Mucosa of stomach (tissue), 1 donor: ENCODE data around the gene GBX2.

Experiments used
- H3K27me3 ChIP-seq: one replicate; pipeline ENCODE4 v1.7.0; 2013; ENCODE audit warnings: mild to moderate bottlenecking, low read length; ENCODE audit not compliant: control insufficient read depth, insufficient read depth
- H3K36me3 ChIP-seq: one replicate; pipeline ENCODE4 v1.7.0; 2013; ENCODE audit warnings: low read length; ENCODE audit not compliant: control insufficient read depth, insufficient read depth
- H3K4me1 ChIP-seq: one replicate; pipeline ENCODE4 v1.7.0; 2013; ENCODE audit warnings: mild to moderate bottlenecking, low read length; ENCODE audit not compliant: control insufficient read depth, insufficient read depth
- H3K4me3 ChIP-seq: one replicate; pipeline ENCODE4 v1.7.0; 2013; ENCODE audit warnings: low read length
- H3K9ac ChIP-seq: one replicate; pipeline ENCODE4 v1.7.0; 2013; ENCODE audit warnings: mild to moderate bottlenecking, low read length, moderate library complexity
- H3K9me3 ChIP-seq: one replicate; pipeline ENCODE4 v1.7.0; 2013; ENCODE audit warnings: mild to moderate bottlenecking, low read length, moderate library complexity; ENCODE audit not compliant: control insufficient read depth
- donor health status: Pancreatic carcinoma.

The GBX2 gene

DNA sequence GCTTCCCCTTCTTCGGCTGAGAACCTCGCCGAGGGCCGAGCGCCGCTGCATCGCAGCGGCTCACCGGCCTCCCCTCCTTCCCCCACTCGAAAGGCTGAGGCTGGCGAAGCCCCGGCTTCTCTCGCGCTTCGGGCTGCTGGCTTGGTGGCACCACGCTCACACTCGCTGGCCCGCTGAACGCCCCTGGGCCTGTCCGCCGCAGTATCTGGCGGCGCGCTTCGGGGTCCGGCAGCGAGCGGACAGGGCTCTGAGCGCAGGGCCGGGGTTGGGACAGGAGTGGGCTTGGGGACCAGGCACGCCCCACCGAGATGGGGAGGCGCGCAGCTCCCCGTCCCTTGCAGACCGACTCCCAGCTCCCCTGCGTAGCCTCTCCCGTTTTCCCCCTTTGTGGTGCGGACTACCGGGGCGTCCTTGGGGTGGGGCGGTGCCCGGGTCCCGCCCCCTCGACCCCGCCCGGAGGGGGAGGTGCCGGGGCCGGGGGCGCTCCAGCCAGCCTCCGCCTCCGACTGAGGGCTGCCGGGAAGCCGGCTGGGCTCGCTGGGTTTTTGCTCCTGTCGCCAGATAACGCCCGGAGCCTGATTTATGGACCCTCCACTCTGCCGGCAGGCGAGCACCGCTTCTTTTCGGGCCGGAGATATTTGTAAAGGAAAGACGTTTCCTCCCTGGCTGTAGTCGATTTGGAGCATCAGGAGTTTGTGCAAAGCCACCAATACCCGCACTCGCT, 3.8 kb downstream of the GBX2 start:
- Histone ChIP-seq H3K4me3 (no peak overlapping the region), H3K36me3 (no peaks in the 10 kb centered on the region), H3K4me1 (peaks cover 47% of the 10 kb centered on the region), H3K27me3 (peaks cover 100% of the 10 kb centered on the region), H3K9me3 (no peaks in the 10 kb centered on the region), H3K9ac (no peak overlapping the region)

GRCh38 chr2:236163471-236164200, 4.5 kb downstream of the GBX2 start:
- Histone ChIP-seq H3K9me3 (no peaks in the 10 kb centered on the region), H3K36me3 (no peaks in the 10 kb centered on the region), H3K9ac (no peak overlapping the region), H3K27me3 (peaks cover 100% of the 10 kb centered on the region), H3K4me1 (peaks cover 41% of the 10 kb centered on the region), H3K4me3 (no peak overlapping the region)

- H3K4me1 ChIP-seq: peaks cover 36% of the 10 kb centered on the region
- peaks cover 100% of the 10 kb centered on the region for H3K27me3 ChIP-seq
- H3K9me3 ChIP-seq: no peaks in the 10 kb centered on the region
- H3K4me3 ChIP-seq: no peak overlapping the region
- H3K36me3 ChIP-seq: no peaks in the 10 kb centered on the region
- H3K9ac ChIP-seq: no peak overlapping the region
Measured at GRCh38 chr2:236162882-236163470, 5.2 kb downstream of the GBX2 start.

DNA sequence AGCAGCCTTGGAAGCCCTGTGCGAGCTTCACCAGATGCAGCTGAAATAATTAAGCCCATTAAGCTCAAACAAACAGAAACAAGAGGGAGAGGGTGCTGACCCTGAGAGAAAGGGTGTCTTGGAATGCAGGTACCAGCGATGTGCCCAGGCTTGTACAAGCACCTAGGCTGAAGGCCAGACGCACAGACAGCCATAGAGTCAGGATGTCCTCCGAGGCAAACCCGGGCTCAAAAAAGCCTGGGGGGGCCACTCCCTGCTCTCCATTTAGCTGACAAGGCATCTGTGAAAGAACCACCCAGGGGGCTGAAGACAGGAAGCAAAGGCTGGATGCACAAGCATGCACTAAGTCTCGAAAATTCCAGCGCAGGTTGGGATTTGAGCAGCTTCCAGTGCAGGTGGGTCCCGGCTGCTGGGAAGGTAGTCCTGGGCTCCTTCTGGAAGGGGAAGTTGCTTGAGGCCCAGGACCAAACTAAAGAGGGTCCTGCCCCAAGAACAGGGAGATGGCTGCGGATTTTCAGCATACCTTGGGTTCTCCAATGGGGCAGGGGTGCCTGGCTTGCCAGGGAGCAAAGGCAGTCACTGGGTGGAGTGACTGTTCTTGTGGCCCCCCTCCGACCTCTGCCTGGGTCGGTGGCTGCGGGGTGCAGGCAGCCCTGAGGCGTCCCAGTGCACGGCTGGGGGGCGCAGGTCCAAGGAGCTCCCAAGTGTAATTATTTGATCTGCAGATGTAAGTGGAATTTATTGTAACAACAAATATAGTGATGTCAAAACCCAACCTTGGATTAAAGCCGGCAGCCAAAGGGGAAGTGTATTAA, 5.9 kb downstream of the GBX2 start:
- H3K4me3 ChIP-seq: no peak overlapping the region
- no peak overlapping the region for H3K9ac ChIP-seq
- H3K9me3 ChIP-seq: no peaks in the 10 kb centered on the region
- H3K36me3 ChIP-seq: no peaks in the 10 kb centered on the region
- peaks cover 34% of the 10 kb centered on the region for H3K4me1 ChIP-seq
- peaks cover 98% of the 10 kb centered on the region for H3K27me3 ChIP-seq

DNA sequence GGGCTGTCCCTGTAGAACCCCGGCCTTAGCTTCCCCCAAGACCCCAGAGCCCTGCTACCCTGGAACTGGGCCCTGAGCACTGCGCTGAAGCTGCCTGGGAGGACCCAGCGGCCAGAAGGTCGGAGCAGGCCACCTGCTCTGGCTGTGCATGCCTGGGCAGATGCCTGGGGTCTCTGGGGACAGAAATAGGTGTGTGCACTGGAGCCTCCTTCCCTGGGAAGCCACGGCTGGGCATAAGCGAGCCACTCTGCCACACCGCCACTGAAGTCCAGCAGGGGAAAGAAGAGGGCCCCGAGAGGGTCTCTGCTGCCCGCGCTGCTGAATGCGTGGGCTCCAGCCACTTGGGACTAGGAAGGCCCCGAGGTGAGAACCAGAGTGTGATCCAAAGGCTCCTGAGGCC, 6.7 kb downstream of the GBX2 start:
- H3K9me3 ChIP-seq: no peaks in the 10 kb centered on the region
- H3K36me3 ChIP-seq: no peaks in the 10 kb centered on the region
- no peak overlapping the region for H3K4me3 ChIP-seq
- H3K4me1 ChIP-seq: peaks cover 27% of the 10 kb centered on the region
- H3K9ac ChIP-seq: no peak overlapping the region
- peaks cover 93% of the 10 kb centered on the region for H3K27me3 ChIP-seq

GRCh38 chr2:236161082-236161462, 7.1 kb downstream of the GBX2 start:
- Histone ChIP-seq H3K9me3 (no peaks in the 10 kb centered on the region), H3K27me3 (peaks cover 93% of the 10 kb centered on the region), H3K4me3 (no peak overlapping the region), H3K36me3 (no peaks in the 10 kb centered on the region), H3K4me1 (peaks cover 23% of the 10 kb centered on the region), H3K9ac (no peak overlapping the region)

- no peaks in the 10 kb centered on the region for H3K9me3 ChIP-seq
- H3K36me3 ChIP-seq: no peaks in the 10 kb centered on the region
- H3K4me3 ChIP-seq: no peak overlapping the region
- H3K9ac ChIP-seq: no peak overlapping the region
- H3K4me1 ChIP-seq: peaks cover 18% of the 10 kb centered on the region
- peaks cover 87% of the 10 kb centered on the region for H3K27me3 ChIP-seq
Measured at GRCh38 chr2:236160366-236161081, 7.7 kb downstream of the GBX2 start.

GRCh38 chr2:236159778-236160170, 8.4 kb downstream of the GBX2 start:
- no peaks in the 10 kb centered on the region for H3K9me3 ChIP-seq
- no peak overlapping the region for H3K9ac ChIP-seq
- no peak overlapping the region for H3K4me3 ChIP-seq
- H3K4me1 ChIP-seq: peaks cover 16% of the 10 kb centered on the region
- H3K27me3 ChIP-seq: peaks cover 80% of the 10 kb centered on the region
- H3K36me3 ChIP-seq: no peaks in the 10 kb centered on the region

- H3K9me3 ChIP-seq: no peaks in the 10 kb centered on the region
- H3K27me3 ChIP-seq: peaks cover 74% of the 10 kb centered on the region
- no peaks in the 10 kb centered on the region for H3K36me3 ChIP-seq
- no peak overlapping the region for H3K4me3 ChIP-seq
- peaks cover 10% of the 10 kb centered on the region for H3K4me1 ChIP-seq
- H3K9ac ChIP-seq: no peak overlapping the region
Measured at GRCh38 chr2:236158969-236159777, 9.0 kb downstream of the GBX2 start.

GRCh38 chr2:236157815-236158498, 10.2 kb downstream of the GBX2 start:
- Histone ChIP-seq H3K4me1 (no peaks in the 10 kb centered on the region), H3K27me3 (peaks cover 62% of the 10 kb centered on the region), H3K9me3 (no peaks in the 10 kb centered on the region), H3K36me3 (no peaks in the 10 kb centered on the region), H3K9ac (no peak overlapping the region), H3K4me3 (no peak overlapping the region)
